Stimulated activated naive CD8-positive, alpha-beta T cell treated with anti-CD3 and anti-CD28 coated beads, Interleukin-15, Interleukin-2, amounts not matched to agents 100 ng/mL and 50 ng/mL, for 24 hours (primary cell): Measurements from ENCODE around the gene HDAC8.
"Not testable (repeated sequence)": the region's sequence is repeated elsewhere in the genome, so short reads cannot be mapped to it uniquely, and the experiment has no call there.

Experiments used
- H3K27ac Mint-ChIP-seq: one replicate; pipeline ENCODE4 v1.8.0; 2021; ENCODE audit warnings: mild to moderate bottlenecking, mixed read lengths
- H3K27me3 Mint-ChIP-seq: one replicate; pipeline ENCODE4 v1.8.0; 2021; ENCODE audit warnings: mixed read lengths
- H3K36me3 Mint-ChIP-seq: one replicate; pipeline ENCODE4 v1.8.0; 2021; ENCODE audit warnings: low read depth, mixed read lengths
- H3K4me1 Mint-ChIP-seq: one replicate; pipeline ENCODE4 v1.8.0; 2021; ENCODE audit warnings: low read depth, mixed read lengths
- H3K4me3 Mint-ChIP-seq: one replicate; pipeline ENCODE4 v1.8.0; 2021; ENCODE audit warnings: mild to moderate bottlenecking, mixed read lengths
- H3K9me3 Mint-ChIP-seq: one replicate; pipeline ENCODE4 v1.8.0; 2021; ENCODE audit warnings: mixed read lengths

Gene HDAC8

GRCh38 chrX:72572248-72573157 is at the start of gene HDAC8:
Gene HDAC8 (minus strand): TSS chrX:72572843. CDS start chrX:72572761, 82 bp downstream.
- H3K4me3 Mint-ChIP-seq = peak within 1 kb of the TSS; percentile 89
- H3K36me3 Mint-ChIP-seq = peaks cover 4% of the 10 kb centered on the region
- H3K27ac Mint-ChIP-seq = peak within 1 kb of the TSS; percentile 83
- peaks cover 7% of the 10 kb centered on the region for H3K4me1 Mint-ChIP-seq
- no peaks in the 10 kb centered on the region for H3K27me3 Mint-ChIP-seq
- H3K9me3 Mint-ChIP-seq = no peaks in the 10 kb centered on the region

- Mint-ChIP-seq H3K27ac (peak overlapping the region; percentile 94), H3K9me3 (no peaks in the 10 kb centered on the region), H3K27me3 (peaks cover 6% of the 10 kb centered on the region), H3K4me1 (peaks cover 28% of the 10 kb centered on the region), H3K36me3 (peaks cover 11% of the 10 kb centered on the region), H3K4me3 (no peak overlapping the region)
Observed at GRCh38 chrX:72621625-72622485, 49.2 kb upstream of the HDAC8 start.

- H3K4me3 Mint-ChIP-seq = peak overlapping the region; percentile 52
- H3K27ac Mint-ChIP-seq = peak overlapping the region; percentile 94
Observed at GRCh38 chrX:72621163-72621562, 48.5 kb upstream of the HDAC8 start.

GRCh38 chrX:72620550-72621145 is 48.0 kb upstream of the HDAC8 start:
- no peaks in the 10 kb centered on the region for H3K9me3 Mint-ChIP-seq
- H3K4me3 Mint-ChIP-seq = peak overlapping the region; percentile 52
- H3K27me3 Mint-ChIP-seq = peaks cover 6% of the 10 kb centered on the region
- H3K4me1 Mint-ChIP-seq = peaks cover 28% of the 10 kb centered on the region
- H3K36me3 Mint-ChIP-seq = peaks cover 11% of the 10 kb centered on the region
- peak overlapping the region; percentile 94 for H3K27ac Mint-ChIP-seq

More at GRCh38 chrX:72621163-72621562, 48.5 kb upstream of the HDAC8 start:
- Mint-ChIP-seq H3K4me1 (peaks cover 28% of the 10 kb centered on the region), H3K9me3 (no peaks in the 10 kb centered on the region), H3K36me3 (peaks cover 11% of the 10 kb centered on the region), H3K27me3 (peaks cover 6% of the 10 kb centered on the region)

- peaks cover 15% of the 10 kb centered on the region for H3K36me3 Mint-ChIP-seq
- H3K9me3 Mint-ChIP-seq = no peaks in the 10 kb centered on the region
- H3K27me3 Mint-ChIP-seq = peaks cover 4% of the 10 kb centered on the region
- peaks cover 5% of the 10 kb centered on the region for H3K4me1 Mint-ChIP-seq
- no peak overlapping the region for H3K27ac Mint-ChIP-seq
- no peak overlapping the region for H3K4me3 Mint-ChIP-seq
Observed at GRCh38 chrX:72609313-72609712, 36.7 kb upstream of the HDAC8 start.

- no peak overlapping the region for H3K27ac Mint-ChIP-seq
- no peaks in the 10 kb centered on the region for H3K9me3 Mint-ChIP-seq
- peaks cover 4% of the 10 kb centered on the region for H3K27me3 Mint-ChIP-seq
- peaks cover 15% of the 10 kb centered on the region for H3K36me3 Mint-ChIP-seq
- H3K4me3 Mint-ChIP-seq = no peak overlapping the region
- peaks cover 10% of the 10 kb centered on the region for H3K4me1 Mint-ChIP-seq
Observed at GRCh38 chrX:72604705-72605104, 32.1 kb upstream of the HDAC8 start.

- Mint-ChIP-seq H3K4me1 (peaks cover 10% of the 10 kb centered on the region), H3K27ac (no peak overlapping the region), H3K27me3 (peaks cover 4% of the 10 kb centered on the region), H3K36me3 (peaks cover 12% of the 10 kb centered on the region), H3K9me3 (no peaks in the 10 kb centered on the region), H3K4me3 (no peak overlapping the region)
Observed at GRCh38 chrX:72604112-72604511, 31.5 kb upstream of the HDAC8 start.

GRCh38 chrX:72591038-72591437 is 18.4 kb upstream of the HDAC8 start:
- H3K4me3 Mint-ChIP-seq, H3K4me1 Mint-ChIP-seq, H3K27ac Mint-ChIP-seq, H3K27me3 Mint-ChIP-seq, H3K9me3 Mint-ChIP-seq, H3K36me3 Mint-ChIP-seq: not testable (repeated sequence)

GRCh38 chrX:72584163-72584562 is 11.5 kb upstream of the HDAC8 start:
- Mint-ChIP-seq H3K36me3 (peaks cover 8% of the 10 kb centered on the region), H3K4me1 (no peaks in the 10 kb centered on the region), H3K27me3 (no peaks in the 10 kb centered on the region), H3K27ac (no peak overlapping the region), H3K9me3 (no peaks in the 10 kb centered on the region), H3K4me3 (no peak overlapping the region)

GRCh38 chrX:72576141-72576894 is 3.7 kb upstream of the HDAC8 start:
- no peaks in the 10 kb centered on the region for H3K27me3 Mint-ChIP-seq

GRCh38 chrX:72573158-72573511 is 492 bp upstream of the HDAC8 start:
- H3K4me1 Mint-ChIP-seq = peaks cover 7% of the 10 kb centered on the region
- peaks cover 4% of the 10 kb centered on the region for H3K36me3 Mint-ChIP-seq
- no peak overlapping the region for H3K27ac Mint-ChIP-seq
- peak overlapping the region; percentile 89 for H3K4me3 Mint-ChIP-seq
- no peaks in the 10 kb centered on the region for H3K9me3 Mint-ChIP-seq
- H3K27me3 Mint-ChIP-seq = no peaks in the 10 kb centered on the region

More at GRCh38 chrX:72576141-72576894, 3.7 kb upstream of the HDAC8 start:
- Mint-ChIP-seq H3K27ac (no peak overlapping the region), H3K9me3 (no peaks in the 10 kb centered on the region), H3K4me1 (peaks cover 7% of the 10 kb centered on the region), H3K36me3 (no peaks in the 10 kb centered on the region), H3K4me3 (no peak overlapping the region)

GRCh38 chrX:72569786-72570185 is 2.9 kb downstream of the HDAC8 start:
- Mint-ChIP-seq H3K36me3 (peaks cover 18% of the 10 kb centered on the region), H3K4me3 (no peak overlapping the region), H3K27me3 (no peaks in the 10 kb centered on the region), H3K9me3 (no peaks in the 10 kb centered on the region), H3K4me1 (peaks cover 7% of the 10 kb centered on the region), H3K27ac (no peak overlapping the region)

- Mint-ChIP-seq H3K36me3 (peaks cover 24% of the 10 kb centered on the region), H3K27ac (no peak overlapping the region)
Observed at GRCh38 chrX:72568406-72569092, 4.1 kb downstream of the HDAC8 start.

GRCh38 chrX:72566448-72566847 is 6.2 kb downstream of the HDAC8 start:
- Mint-ChIP-seq H3K9me3 (no peaks in the 10 kb centered on the region), H3K36me3 (peaks cover 34% of the 10 kb centered on the region)

More at GRCh38 chrX:72568406-72569092, 4.1 kb downstream of the HDAC8 start:
- Mint-ChIP-seq H3K4me1 (peaks cover 7% of the 10 kb centered on the region), H3K9me3 (no peaks in the 10 kb centered on the region), H3K4me3 (no peak overlapping the region), H3K27me3 (no peaks in the 10 kb centered on the region)

More at GRCh38 chrX:72566448-72566847, 6.2 kb downstream of the HDAC8 start:
- Mint-ChIP-seq H3K4me3 (no peak overlapping the region), H3K27me3 (no peaks in the 10 kb centered on the region), H3K27ac (no peak overlapping the region), H3K4me1 (no peaks in the 10 kb centered on the region)
